T-helper 2 cell treated with Interferon-gamma antibody and Interleukin-4, amounts not matched to agents 5 μg/mL and 100 μg/mL, for 36 hours (primary cell): ENCODE results near the gene TGM6.

ENCODE experiments used
- DNase-seq: peaks from one replicate; pipeline ENCODE4 v3.0.0; 2021; ENCODE audit warnings: low spot score
- H3K27ac Mint-ChIP-seq: one replicate; pipeline ENCODE4 v1.8.0; 2021; ENCODE audit warnings: mild to moderate bottlenecking, mixed read lengths
- H3K27me3 Mint-ChIP-seq: one replicate; pipeline ENCODE4 v1.8.0; 2021; ENCODE audit warnings: low read depth, mixed read lengths
- H3K36me3 Mint-ChIP-seq: one replicate; pipeline ENCODE4 v1.8.0; 2021; ENCODE audit warnings: low read depth, mixed read lengths
- H3K4me1 Mint-ChIP-seq: one replicate; pipeline ENCODE4 v1.8.0; 2021; ENCODE audit warnings: low read depth, mixed read lengths
- H3K4me3 Mint-ChIP-seq: one replicate; pipeline ENCODE4 v1.8.0; 2022; ENCODE audit warnings: mild to moderate bottlenecking, moderate library complexity, mixed read lengths
- H3K9me3 Mint-ChIP-seq: one replicate; pipeline ENCODE4 v1.8.0; 2021; ENCODE audit warnings: mixed read lengths

The TGM6 gene

DNA sequence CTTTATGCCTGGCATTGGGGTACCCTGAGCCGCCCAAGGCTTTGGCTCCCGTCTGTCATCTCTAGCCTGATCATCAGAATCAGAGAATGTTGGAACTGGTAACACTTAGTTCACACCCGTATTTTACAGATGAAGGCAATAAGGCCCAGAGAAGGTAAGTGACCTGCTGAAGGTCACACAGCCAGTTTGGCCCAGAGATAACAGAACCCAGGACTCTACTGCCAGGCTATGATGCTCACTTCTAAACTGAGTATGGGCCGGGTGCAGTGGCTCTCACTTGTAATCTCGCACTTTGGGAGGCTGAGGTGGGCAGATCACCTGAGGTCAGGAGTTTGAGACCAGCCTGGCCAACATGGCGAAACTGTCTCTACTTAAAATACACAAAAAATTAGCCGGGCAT, 1.8 kb upstream of the TGM6 start:
- Mint-ChIP-seq H3K36me3 (no peaks in the 10 kb centered on the region), H3K4me1 (peaks cover 15% of the 10 kb centered on the region), H3K9me3 (no peaks in the 10 kb centered on the region), H3K27me3 (peaks cover 31% of the 10 kb centered on the region), H3K4me3 (peak overlapping the region; percentile 21), H3K27ac (no peak overlapping the region)
- no peak for DNase-seq

GRCh38 chr20:2379511-2380229, 1.0 kb upstream of the TGM6 start:
- H3K4me1 Mint-ChIP-seq: peaks cover 15% of the 10 kb centered on the region
- peaks cover 28% of the 10 kb centered on the region for H3K27me3 Mint-ChIP-seq
- no peaks in the 10 kb centered on the region for H3K36me3 Mint-ChIP-seq
- H3K4me3 Mint-ChIP-seq: peak overlapping the region; percentile 21
- no peaks in the 10 kb centered on the region for H3K9me3 Mint-ChIP-seq
- peak overlapping the region; percentile 32 for H3K27ac Mint-ChIP-seq
- DNase-seq: peak; percentile 19

DNA sequence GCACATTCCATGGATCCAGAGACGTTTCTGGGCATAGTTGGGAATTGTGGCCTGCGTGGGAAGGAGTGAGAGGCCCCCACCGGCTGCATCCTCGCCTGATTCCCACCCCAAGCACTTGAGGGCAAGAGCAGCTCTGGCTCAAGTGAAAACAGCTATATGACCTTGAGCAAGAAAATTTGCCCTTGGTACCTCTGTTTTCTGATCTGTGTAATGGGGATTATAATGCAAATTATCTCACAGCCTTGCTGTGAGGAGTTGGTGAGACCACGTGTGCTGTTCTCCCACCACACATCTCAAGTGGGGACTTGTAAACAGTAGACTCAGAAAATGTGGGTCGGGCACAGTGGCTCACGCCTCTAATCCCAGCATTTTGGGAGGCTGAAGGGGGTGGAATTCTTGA, 602 bp downstream of the TGM6 start:
- no peak overlapping the region for H3K4me3 Mint-ChIP-seq
- H3K27ac Mint-ChIP-seq: no peak overlapping the region
- H3K9me3 Mint-ChIP-seq: no peaks in the 10 kb centered on the region
- H3K36me3 Mint-ChIP-seq: no peaks in the 10 kb centered on the region
- no peak for DNase-seq
- peaks cover 25% of the 10 kb centered on the region for H3K27me3 Mint-ChIP-seq
- peaks cover 20% of the 10 kb centered on the region for H3K4me1 Mint-ChIP-seq

DNA sequence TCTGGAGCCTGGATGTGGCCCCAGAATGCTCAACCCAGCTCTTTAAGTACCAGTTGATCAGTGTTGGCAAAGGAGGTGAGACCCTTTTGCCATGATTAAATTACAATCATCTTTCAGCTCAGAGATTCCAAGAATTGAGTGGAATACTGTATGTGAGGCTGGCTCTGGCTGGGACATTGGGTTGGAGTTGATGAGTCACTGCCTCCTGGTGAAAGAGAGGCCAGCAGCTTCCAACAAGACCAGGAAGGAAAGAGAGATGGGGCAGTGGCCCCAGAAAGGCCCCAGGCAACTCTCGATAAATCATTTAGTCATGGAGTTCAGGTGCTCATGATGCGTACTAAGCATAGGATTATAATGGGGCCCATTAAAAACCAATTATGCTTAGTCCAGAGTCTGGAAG, 2.1 kb downstream of the TGM6 start:
- peaks cover 25% of the 10 kb centered on the region for H3K4me1 Mint-ChIP-seq
- DNase-seq: no peak
- H3K36me3 Mint-ChIP-seq: no peaks in the 10 kb centered on the region
- peaks cover 17% of the 10 kb centered on the region for H3K27me3 Mint-ChIP-seq
- no peak overlapping the region for H3K4me3 Mint-ChIP-seq
- no peak overlapping the region for H3K27ac Mint-ChIP-seq
- no peaks in the 10 kb centered on the region for H3K9me3 Mint-ChIP-seq

- DNase-seq: no peak
- Mint-ChIP-seq H3K27me3 (peaks cover 17% of the 10 kb centered on the region), H3K36me3 (no peaks in the 10 kb centered on the region), H3K27ac (no peak overlapping the region), H3K9me3 (no peaks in the 10 kb centered on the region), H3K4me3 (no peak overlapping the region), H3K4me1 (peaks cover 12% of the 10 kb centered on the region)
Observed at GRCh38 chr20:2385026-2385425, 4.3 kb downstream of the TGM6 start.

GRCh38 chr20:2385496-2385895, 4.8 kb downstream of the TGM6 start:
- H3K36me3 Mint-ChIP-seq: no peaks in the 10 kb centered on the region
- H3K4me1 Mint-ChIP-seq: peaks cover 11% of the 10 kb centered on the region
- no peak for DNase-seq
- no peak overlapping the region for H3K27ac Mint-ChIP-seq
- no peaks in the 10 kb centered on the region for H3K9me3 Mint-ChIP-seq
- H3K4me3 Mint-ChIP-seq: no peak overlapping the region
- peaks cover 17% of the 10 kb centered on the region for H3K27me3 Mint-ChIP-seq

DNA sequence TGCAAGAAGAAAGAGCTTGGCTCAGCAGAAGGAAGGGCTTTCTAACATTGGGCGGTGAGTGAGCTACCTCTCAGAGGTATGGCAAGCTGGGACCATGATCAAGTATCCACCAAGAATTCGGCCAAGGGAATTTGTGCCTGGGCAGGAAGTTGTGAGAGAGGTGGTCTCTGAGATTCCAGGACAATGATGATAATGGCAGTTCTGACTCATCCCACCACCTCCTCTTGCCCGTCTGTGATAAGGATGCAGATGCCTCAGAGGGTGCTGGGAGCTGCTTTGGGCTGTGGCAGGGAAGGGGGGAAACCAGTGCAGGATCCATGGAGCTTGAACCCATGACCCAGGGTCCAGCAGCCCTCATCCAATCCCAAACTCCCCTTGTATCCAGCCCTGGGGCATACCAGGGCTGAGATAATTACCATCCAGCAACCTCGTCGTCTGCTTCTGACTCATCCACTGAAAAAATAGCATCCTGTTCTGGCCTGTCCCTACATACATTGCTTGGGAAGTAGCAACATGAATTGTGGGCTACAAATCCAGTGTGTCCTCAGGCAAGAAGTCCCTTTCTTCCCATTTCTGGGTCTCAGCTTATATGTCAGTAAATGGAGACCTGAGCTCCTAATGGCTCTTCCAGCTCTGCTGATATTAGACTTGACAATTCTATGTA, 5.9 kb downstream of the TGM6 start:
- Mint-ChIP-seq H3K27me3 (peaks cover 17% of the 10 kb centered on the region), H3K4me1 (peaks cover 11% of the 10 kb centered on the region), H3K27ac (peak overlapping the region; percentile 62), H3K9me3 (no peaks in the 10 kb centered on the region), H3K4me3 (peak overlapping the region; percentile 31), H3K36me3 (no peaks in the 10 kb centered on the region)
- no peak for DNase-seq

- Mint-ChIP-seq H3K4me3 (peak overlapping the region; percentile 31), H3K9me3 (no peaks in the 10 kb centered on the region), H3K4me1 (peaks cover 11% of the 10 kb centered on the region), H3K27ac (peak overlapping the region; percentile 62), H3K27me3 (peaks cover 14% of the 10 kb centered on the region), H3K36me3 (no peaks in the 10 kb centered on the region)
- peak; percentile 68 for DNase-seq
Observed at GRCh38 chr20:2387180-2387577, 6.5 kb downstream of the TGM6 start.

DNA sequence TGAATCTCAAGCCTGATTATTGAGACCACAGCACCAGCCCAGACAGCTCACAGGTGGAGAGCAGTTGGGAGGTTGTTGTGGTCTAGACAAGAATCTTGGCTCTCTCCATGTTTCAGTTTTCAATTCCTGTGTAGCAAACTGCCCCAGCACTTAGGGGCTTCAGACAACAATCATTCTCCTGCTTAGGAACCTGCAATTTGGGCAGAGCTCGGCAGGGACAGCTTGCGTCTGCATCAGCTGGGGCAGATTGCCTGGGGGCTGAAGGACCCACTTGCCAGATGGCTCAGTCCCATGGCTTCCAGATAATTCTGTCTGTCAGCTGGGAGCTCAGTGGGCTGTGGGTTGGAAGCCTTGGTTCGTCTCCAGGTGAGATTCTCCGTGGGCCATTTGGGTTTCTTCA, 6.9 kb downstream of the TGM6 start:
- no peak for DNase-seq
- no peaks in the 10 kb centered on the region for H3K36me3 Mint-ChIP-seq
- no peak overlapping the region for H3K4me3 Mint-ChIP-seq
- peaks cover 11% of the 10 kb centered on the region for H3K4me1 Mint-ChIP-seq
- H3K9me3 Mint-ChIP-seq: no peaks in the 10 kb centered on the region
- no peak overlapping the region for H3K27ac Mint-ChIP-seq
- peaks cover 10% of the 10 kb centered on the region for H3K27me3 Mint-ChIP-seq

- Mint-ChIP-seq H3K36me3 (no peaks in the 10 kb centered on the region), H3K4me3 (no peak overlapping the region), H3K27ac (no peak overlapping the region), H3K4me1 (peaks cover 7% of the 10 kb centered on the region), H3K9me3 (no peaks in the 10 kb centered on the region), H3K27me3 (peaks cover 6% of the 10 kb centered on the region)
- no peak for DNase-seq
Observed at GRCh38 chr20:2390951-2391675, 10.4 kb downstream of the TGM6 start.

GRCh38 chr20:2394411-2395055, 13.8 kb downstream of the TGM6 start:
- Mint-ChIP-seq H3K4me3 (no peak overlapping the region), H3K4me1 (no peaks in the 10 kb centered on the region), H3K9me3 (no peaks in the 10 kb centered on the region), H3K27ac (no peak overlapping the region), H3K36me3 (no peaks in the 10 kb centered on the region), H3K27me3 (peaks cover 3% of the 10 kb centered on the region)
- no peak for DNase-seq

DNA sequence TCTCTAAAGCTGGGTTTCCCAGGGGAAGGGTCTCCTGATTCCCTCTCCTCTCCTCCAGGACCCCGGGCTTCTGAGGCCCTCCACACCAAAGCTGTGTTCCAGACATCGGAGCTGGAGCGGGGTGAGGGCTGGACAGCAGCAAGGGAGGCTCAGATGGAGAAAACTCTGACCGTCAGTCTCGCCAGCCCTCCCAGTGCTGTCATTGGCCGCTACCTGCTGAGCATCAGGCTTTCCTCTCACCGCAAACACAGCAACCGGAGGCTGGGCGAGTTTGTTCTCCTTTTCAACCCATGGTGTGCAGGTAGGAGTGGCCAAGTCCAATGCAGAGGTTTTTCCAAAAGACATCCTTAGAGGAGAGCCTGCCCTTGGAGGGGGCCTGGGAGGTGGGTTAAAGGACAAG, 14.4 kb downstream of the TGM6 start:
- H3K27me3 Mint-ChIP-seq: no peaks in the 10 kb centered on the region

DNA sequence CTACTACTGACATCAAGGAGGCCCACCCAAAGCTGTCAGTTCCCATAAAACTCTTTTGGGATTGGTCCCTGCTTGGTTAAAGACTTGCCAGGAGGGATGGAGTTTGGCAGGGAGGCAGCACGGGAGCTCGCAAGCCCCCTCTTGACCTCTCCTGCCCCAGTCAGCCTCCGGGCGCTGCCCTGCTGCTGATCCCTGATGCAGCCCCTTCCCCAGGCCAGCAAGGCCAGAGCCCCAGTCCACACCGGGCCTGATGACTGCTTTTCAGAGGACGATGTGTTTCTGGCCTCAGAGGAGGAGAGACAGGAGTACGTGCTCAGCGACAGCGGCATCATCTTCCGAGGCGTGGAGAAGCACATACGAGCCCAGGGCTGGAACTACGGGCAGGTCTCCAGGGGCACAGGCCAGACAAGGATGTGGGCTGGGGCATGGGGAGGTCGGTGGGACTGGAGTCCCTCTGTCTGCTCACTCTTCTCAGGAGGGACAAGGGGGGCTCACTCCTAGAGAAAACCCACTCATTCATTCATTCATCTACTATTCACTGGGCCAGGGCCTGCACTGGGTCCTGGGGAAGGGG, 15.6 kb downstream of the TGM6 start:
- Mint-ChIP-seq H3K27ac (no peak overlapping the region), H3K4me3 (no peak overlapping the region), H3K4me1 (no peaks in the 10 kb centered on the region), H3K27me3 (no peaks in the 10 kb centered on the region), H3K9me3 (no peaks in the 10 kb centered on the region), H3K36me3 (no peaks in the 10 kb centered on the region)
- DNase-seq: no peak

More for the DNA sequence above, 14.4 kb downstream of the TGM6 start:
- Mint-ChIP-seq H3K4me1 (no peaks in the 10 kb centered on the region), H3K36me3 (no peaks in the 10 kb centered on the region), H3K9me3 (no peaks in the 10 kb centered on the region), H3K27ac (no peak overlapping the region), H3K4me3 (no peak overlapping the region)
- no peak for DNase-seq

DNA sequence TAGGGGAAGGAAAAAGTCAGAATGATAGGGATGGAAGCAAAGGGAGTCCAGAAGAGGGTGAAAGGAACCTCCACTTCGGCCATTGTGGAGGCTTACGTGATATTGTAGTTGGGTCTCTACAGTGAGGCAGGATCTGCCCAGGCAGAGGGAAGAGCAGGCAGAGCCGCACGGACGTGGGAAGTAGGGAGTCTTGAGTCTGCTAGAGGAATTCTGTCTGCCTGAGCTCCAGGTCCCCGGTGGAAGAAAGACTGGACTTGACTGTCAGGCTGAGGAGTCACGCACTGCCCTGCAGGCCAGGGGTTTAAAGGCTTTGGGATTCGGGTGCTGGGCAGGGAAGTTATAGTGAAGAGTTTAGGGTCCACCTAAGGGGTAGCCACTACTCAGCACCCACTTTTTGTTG, 16.4 kb downstream of the TGM6 start:
- Mint-ChIP-seq H3K27me3 (no peaks in the 10 kb centered on the region), H3K4me3 (no peak overlapping the region), H3K36me3 (no peaks in the 10 kb centered on the region), H3K9me3 (no peaks in the 10 kb centered on the region), H3K27ac (no peak overlapping the region), H3K4me1 (no peaks in the 10 kb centered on the region)
- DNase-seq: no peak
